Left lung (tissue), 10 donors: ENCODE measurements around the gene OXER1. TPM values are rescaled to one million over a fixed set of nuclear protein-coding genes. Genes with fewer than 3 reads are reported as not detected.

Source experiments
- ATAC-seq: fragments of 200-7000 bp; cut with Tn5 transposase; one replicate; pipeline ENCODE4 v1.9.1; 2020; ENCODE audit warnings: moderate library complexity
- DNase-seq, 4 donors: peaks; one replicate each; pipeline ENCODE4 v3.0.0-alpha.2; 2013 to 2020
- H3K27ac ChIP-seq, 2 donors: fragments of 200-600 bp; sonication (generic) in 1 of 2; one replicate each; pipeline versions ENCODE4 v1.5.0 to v1.8.0; 2020 to 2021
- H3K27me3 ChIP-seq, 2 donors: fragments of 200-600 bp; sonication (generic) in 1 of 2; one replicate each; pipeline versions ENCODE4 v1.5.0 to v1.8.0; 2020 to 2021
- H3K36me3 ChIP-seq, 2 donors: fragments of 200-600 bp; sonication (generic) in 1 of 2; one replicate each; pipeline versions ENCODE4 v1.5.0 to v1.8.0; 2020 to 2021
- H3K4me1 ChIP-seq, 2 donors: fragments of 200-600 bp; one replicate each; pipeline ENCODE4 v1.8.0; 2021
- H3K4me3 ChIP-seq, 2 donors: fragments of 200-600 bp; sonication (generic) in 1 of 2; one replicate each; pipeline versions ENCODE4 v1.5.0 to v1.8.0; 2020 to 2021; ENCODE audit warnings: mild to moderate bottlenecking in 1 of 2
- H3K9me3 ChIP-seq, 2 donors: fragments of 200-600 bp; sonication (generic) in 1 of 2; one replicate each; pipeline versions ENCODE4 v1.5.0 to v1.8.0; 2020 to 2021
- intact Hi-C, 2 donors: fragments of 100-400 bp; cut with DNase I; formaldehyde crosslinking; loops; one replicate each; pipeline versions ENCODE4 v1.11.2 to v1.14.2; 2022
- polyA plus RNA-seq, 6 donors: library from polyadenylated mRNA; unstranded; fragments of 120-200 nt; gene quantifications; one replicate each; pipeline ENCODE4 v1.2.1, GENCODE V29; 2013; ENCODE audit not compliant: insufficient read length in 6 of 6
- total RNA-seq, 2 donors: library from RNA; stranded (reverse); fragmentation: NEBNext Ultra II Directional; extraction: Animal tissue kit (Norgen Biotek cat#: 25700); gene quantifications; one replicate each; pipeline ENCODE4 v1.2.1, GENCODE V29; 2021
- TF ChIP-seq, protein P1 (sequence below), 2 donors: fragments of 200-600 bp; sonication (generic) in 1 of 2; IDR thresholded peaks; one replicate each; pipeline versions ENCODE4 v1.5.0 to v1.8.0; 2021; ENCODE audit warnings: antibody characterized with exemption in 2 of 2
- donor health status: DM: no; HTN: yes; CAD: no.
- donor health status: DM: no; HTN: no; CAD: no.

The OXER1 gene
- total and polyA plus RNA-seq, 8 donors, result 1.7 to 9.9 (median 9.0) TPM

DNA sequence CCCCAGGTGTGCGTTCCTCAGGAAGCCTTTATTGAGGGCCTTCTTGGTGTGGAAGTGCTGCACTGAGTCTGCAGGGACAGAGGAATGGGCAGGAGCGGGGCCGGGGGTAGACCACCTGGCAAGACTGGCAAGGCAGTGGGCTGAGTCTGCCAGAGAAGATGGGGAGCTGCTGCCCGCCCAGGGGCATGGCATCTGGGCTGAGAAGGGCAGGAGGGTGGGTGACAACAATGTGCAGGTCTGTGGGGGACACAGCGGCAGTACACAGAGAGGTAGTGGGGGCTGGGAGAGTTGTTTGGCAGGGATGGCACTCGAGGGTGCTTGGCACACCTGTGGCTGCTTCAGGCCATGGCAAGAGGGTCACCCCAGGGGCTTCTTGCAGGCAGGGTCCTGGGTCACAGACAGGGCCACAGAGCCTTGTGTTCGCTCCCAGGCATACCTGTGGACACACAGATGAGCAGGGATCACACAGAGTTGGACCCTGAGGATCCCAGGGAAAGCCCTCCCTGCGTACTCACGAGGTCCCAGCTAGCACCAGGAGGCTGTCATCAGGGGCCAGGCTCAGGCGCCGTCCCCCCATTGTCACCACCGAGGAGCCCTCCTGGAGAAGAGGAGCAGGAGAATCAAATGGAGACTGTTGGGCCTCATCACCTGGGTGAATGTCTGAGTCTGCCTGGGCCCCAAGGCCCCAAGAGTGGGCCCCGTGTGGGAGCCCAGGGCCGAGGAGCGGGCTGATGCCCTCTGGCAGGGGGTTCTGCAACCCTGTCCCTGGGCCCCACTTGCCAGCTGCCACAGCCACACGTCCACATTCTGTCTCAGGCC is 3.4 kb upstream of the OXER1 start:
- intact Hi-C loops, result no loop called here
- H3K4me1 ChIP-seq, result peaks cover 0 to 19% of the 10 kb centered on the region in 2 donors
- no peaks in the 10 kb centered on the region for H3K9me3 ChIP-seq
- H3K4me3 ChIP-seq, result no peak overlapping the region
- TF ChIP-seq, protein P1, sequence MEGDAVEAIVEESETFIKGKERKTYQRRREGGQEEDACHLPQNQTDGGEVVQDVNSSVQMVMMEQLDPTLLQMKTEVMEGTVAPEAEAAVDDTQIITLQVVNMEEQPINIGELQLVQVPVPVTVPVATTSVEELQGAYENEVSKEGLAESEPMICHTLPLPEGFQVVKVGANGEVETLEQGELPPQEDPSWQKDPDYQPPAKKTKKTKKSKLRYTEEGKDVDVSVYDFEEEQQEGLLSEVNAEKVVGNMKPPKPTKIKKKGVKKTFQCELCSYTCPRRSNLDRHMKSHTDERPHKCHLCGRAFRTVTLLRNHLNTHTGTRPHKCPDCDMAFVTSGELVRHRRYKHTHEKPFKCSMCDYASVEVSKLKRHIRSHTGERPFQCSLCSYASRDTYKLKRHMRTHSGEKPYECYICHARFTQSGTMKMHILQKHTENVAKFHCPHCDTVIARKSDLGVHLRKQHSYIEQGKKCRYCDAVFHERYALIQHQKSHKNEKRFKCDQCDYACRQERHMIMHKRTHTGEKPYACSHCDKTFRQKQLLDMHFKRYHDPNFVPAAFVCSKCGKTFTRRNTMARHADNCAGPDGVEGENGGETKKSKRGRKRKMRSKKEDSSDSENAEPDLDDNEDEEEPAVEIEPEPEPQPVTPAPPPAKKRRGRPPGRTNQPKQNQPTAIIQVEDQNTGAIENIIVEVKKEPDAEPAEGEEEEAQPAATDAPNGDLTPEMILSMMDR (IDR thresholded peaks at IDR 0.05), result no peak
- no peaks in the 10 kb centered on the region for H3K27me3 ChIP-seq
- ATAC-seq, result no peak
- no peaks in the 10 kb centered on the region for H3K36me3 ChIP-seq
- no peak overlapping the region for H3K27ac ChIP-seq
- DNase-seq, result no peak

DNA sequence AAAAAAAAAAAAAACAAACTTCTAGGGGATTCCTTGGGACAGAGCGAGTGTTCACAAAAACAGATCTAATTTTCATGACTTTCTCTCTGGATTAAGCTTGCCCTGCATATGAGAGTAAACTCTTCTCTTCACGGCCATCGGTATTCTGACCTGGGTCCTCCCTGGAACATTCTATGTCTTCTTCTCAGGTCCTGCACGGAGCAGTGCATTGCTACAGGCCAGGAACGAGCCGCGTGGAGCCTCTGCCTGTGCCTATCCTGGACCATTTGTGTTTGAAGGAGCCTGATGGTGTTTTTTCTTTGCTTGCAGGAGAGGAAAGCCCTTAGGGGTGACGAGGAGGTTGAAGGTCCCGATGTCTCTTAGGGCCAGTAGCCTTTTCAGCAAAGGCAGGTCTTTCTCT is 1.8 kb upstream of the OXER1 start:
- Histone ChIP-seq H3K27ac (no peak overlapping the region), H3K4me1 (peaks cover 0 to 19% of the 10 kb centered on the region in 2 donors), H3K9me3 (no peaks in the 10 kb centered on the region), H3K36me3 (no peaks in the 10 kb centered on the region), H3K27me3 (no peaks in the 10 kb centered on the region), H3K4me3 (no peak overlapping the region)
- no peak for ATAC-seq
- intact Hi-C loops, result no loop called here
- TF ChIP-seq, protein P1 (IDR thresholded peaks at IDR 0.05), result no peak
- DNase-seq, result no peak

DNA sequence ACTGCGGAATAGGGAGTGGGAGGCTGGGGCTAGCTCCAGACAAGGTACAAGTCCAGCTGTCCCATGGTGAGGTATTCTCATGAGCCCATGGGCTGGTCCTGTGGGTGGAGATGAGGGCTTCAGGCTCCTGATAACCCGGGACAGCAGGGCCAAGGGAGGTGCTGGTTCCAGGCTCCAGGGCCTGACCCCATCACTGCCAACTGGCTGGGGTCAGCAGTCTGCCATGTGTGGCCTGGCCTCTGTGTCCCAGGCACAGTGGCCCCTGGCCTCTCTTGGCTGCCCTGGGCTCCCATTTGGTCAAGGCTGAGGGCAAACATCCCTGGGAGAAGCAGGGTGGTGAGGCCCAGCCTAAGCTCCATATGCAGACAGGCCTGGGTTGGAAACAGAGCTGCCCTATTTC is 966 bp upstream of the OXER1 start:
- no peaks in the 10 kb centered on the region for H3K36me3 ChIP-seq
- no peaks in the 10 kb centered on the region for H3K9me3 ChIP-seq
- peaks cover 0 to 19% of the 10 kb centered on the region in 2 donors for H3K4me1 ChIP-seq
- intact Hi-C loops, result no loop called here
- TF ChIP-seq, protein P1 (IDR thresholded peaks at IDR 0.05), result no peak
- no peak overlapping the region for H3K27ac ChIP-seq
- H3K27me3 ChIP-seq, result no peaks in the 10 kb centered on the region
- ATAC-seq (no peak), DNase-seq (no peak)
- H3K4me3 ChIP-seq, result no peak overlapping the region

DNA sequence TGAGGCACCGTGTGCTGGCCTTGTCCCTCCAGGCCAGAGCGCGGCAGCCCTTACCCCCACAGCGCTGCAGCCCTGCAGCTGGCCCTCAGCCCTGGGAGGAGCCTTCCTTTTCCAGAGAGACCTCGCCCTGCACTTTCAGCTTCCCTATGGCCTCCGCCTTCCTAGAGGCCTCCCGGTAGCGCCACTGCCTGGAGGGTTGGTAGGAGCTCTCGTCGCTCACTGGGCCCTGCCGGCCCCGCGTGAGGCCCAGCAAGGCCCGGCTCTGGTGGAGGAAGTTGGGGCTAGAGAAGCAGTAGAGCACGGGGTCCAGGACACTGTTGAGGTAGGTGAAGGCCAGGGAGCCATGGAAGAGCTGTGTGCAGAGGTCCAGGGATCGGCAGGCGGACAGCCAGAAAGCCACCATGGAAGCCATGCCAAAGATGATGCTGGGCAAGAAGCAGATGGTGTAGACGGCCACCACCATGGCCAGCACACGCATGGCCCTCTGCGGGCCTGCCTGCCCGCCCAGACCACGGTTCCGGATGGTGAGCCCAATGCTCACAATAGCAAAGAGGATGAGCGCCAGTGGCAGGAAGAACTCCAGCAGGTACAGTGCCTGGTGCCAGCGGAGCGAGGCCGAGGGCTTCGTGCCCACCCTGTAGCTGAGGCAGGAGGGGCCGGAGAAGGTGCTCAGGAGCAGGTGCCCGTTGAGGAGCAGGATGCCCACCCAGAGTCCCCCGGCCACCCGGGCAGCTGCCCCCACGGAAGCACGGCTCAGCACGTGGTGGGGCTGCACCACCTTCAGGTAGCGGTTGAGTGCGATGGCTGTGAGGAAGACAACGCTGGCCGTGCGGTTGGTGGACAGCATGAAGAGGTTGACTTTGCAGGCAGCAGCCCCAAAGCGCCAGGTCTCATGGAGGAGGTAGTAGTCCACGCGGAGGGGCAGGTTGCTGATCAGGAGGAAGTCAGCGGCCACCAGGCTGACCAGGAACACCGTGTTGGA is 821 bp downstream of the OXER1 start:
- no peak for DNase-seq
- no peak for ATAC-seq
- intact Hi-C loops, result no loop called here

More for the DNA sequence above, 821 bp downstream of the OXER1 start:
- Histone ChIP-seq H3K27me3 (no peaks in the 10 kb centered on the region), H3K9me3 (no peaks in the 10 kb centered on the region), H3K4me1 (peaks cover 0 to 14% of the 10 kb centered on the region in 2 donors), H3K4me3 (no peak overlapping the region), H3K27ac (peak overlapping the region in 1 of 2 donors; percentile 31), H3K36me3 (no peaks in the 10 kb centered on the region)
- TF ChIP-seq, protein P1 (IDR thresholded peaks at IDR 0.05), result no peak
